ENCODE measurements around the gene ATAD3A.
"Not testable (repeated sequence)": the region's sequence is repeated elsewhere in the genome, so short reads cannot be mapped to it uniquely, and the experiment has no call there.

ATAD3A gene

DNA sequence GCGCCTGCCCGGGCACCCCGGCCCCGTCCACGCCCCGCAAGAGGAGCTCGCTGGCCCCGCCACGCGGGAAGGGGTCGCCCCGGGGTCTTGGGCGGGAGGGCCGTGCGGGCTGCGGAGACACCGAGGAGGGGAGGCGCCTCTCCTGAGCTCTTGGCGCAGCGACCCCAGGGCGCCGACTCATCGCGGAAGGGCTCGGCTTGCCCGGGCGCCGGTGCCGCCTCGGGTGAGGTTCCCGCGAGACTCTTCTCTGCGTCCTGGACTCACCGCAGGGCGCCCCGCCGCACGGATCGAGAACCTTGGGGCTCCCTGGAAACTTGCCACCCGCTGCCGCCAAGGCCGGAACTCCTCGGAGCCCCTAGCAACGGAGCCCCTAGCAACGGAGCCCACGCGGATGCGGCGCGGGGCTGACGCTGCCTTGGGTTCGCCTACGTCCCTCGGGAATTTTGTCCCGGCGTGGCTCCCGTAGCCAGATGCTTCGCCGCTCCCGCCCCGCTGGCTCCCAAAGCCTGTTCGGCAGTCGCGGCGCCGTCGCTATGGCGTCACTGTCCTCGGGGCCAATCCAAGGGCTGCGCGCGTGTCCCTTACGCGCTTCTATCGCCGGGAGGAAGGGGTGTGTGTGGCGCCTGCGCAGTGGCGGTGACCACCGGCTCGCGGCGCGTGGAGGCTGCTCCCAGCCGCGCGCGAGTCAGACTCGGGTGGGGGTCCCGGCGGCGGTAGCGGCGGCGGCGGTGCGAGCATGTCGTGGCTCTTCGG is at the start of gene ATAD3A:
Gene ATAD3A (plus strand): TSS at position 630 of the 753 bp plus-strand sequence. CDS start 107 bp downstream, at position 737.
- DNase-seq (ENCODE audit: low read depth, low spot score): peak; percentile 95

DNA sequence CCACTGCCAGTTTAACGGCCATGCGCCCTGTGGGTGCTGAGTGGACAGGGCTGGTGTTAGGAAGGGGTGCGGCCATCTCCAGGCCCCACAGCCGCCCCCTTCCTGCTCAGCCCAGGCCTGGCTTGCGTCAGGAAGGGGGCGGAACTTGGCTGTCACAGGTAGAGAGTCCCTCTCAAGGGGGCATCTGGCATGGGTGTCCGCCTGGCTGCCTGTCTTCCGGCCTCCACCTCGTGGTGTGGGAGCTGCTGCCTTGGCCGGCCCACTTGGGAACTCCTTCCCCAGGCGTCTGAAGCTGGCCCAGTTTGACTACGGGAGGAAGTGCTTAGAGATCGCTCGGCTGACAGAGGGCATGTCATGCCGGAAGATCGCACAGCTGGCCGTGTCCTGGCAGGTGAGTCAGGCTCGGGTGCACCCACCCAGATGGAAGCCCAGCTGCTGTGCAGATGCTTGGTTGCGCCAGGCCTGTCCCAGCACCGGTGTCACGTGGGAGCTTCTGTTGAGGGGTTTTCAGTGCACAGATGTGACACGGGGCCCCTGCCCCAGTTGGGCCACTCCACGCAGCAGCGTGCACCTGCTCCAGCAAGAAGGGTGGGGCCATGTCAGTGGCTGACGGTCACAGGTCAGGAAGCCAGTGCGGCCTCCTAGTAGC is 49.5 kb upstream of the ATAD3A start:
- DNase-seq (ENCODE audit: low read depth, low spot score): no peak

DNA sequence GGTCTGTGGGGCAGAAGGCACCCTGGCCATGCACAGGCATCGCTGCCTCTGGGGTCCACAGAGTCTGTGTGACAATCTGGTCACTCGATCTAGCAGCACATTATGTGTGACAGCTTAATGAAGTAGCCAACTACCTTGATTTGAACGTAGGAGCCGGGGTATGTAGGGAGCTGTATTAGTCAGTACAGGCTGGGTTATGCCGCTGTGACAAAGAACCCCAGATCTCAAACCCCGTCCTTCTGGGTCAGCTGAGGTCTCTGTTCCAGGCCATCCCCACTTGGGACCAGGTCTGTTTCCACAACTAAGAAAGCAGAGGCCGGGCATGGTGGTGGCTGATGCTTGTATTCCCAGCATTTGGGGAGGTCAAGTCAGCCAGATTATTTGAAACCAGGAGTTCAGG is 48.6 kb upstream of the ATAD3A start:
- no peak for DNase-seq (ENCODE audit: low read depth, low spot score)

DNA sequence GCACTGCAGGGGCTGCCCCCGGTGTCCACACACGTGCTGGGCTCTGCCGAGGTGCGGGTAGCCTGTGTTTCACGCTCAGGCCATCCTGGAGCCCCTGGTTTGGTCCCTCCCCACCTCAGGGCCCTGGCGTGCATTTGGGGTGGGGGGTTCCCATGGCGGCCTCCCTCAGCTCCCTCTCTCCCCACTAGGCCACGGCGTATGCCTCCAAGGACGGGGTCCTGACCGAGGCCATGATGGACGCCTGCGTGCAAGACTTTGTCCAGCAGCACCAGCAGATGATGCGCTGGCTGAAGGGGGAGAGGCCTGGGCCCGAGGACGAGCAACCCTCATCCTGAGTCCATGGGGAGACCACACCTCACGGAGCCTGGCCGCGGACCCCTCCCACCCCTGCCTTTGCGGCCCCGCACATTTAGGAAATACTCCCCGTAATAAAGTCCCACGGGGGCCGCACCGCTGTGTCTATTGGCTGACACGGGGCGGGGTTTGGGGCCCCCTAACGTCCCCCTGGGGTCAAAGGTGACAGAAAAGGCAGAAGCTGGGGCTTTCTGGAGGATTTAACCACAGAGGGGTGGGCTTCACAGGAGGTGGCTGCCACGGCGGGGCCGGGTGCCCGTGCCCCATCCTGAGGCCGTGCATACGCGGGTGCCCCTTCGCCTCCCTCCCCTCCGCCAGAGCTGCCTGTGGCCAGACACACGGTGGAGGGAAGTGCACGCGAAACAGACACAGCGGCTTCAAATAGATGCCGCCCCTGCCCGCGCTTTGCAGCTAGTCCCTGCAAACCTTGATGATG is 43.6 kb upstream of the ATAD3A start:
- not testable (repeated sequence) for DNase-seq (ENCODE audit: low read depth, low spot score)

DNA sequence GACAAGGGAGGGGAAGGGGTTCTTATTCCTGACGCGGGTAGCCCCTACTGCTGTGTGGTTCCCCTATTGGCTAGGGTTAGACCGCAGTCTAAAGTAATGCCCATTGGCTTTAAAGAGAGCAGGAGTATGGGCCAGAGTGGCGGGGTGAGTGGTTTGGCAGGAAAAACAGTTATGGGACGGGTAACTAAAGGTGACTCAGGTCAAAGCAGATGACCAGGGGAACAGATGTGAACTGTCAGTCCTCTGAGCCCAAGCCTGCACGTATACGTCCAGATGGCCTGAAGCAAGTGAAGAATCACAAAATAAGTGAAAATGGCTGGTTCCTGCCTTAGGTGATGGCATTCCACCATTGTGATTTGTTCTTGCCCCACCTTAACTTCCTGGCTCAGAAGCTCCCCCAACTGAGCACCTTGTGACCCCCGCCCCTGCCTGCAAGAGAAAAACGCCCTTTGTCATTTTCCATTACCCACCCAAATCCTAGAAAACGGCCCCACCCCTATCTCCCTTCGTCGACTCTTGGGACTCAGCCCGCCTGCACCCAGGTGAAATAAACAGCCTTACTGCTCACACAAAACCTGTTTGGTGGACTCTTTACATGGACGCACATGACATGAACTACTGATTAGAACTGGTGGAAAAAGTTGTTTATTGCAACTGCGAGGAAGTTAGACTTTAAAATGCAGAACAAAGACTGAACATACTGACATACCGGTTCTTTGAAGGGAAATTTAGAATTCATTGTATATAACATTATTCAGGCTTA is 41.2 kb upstream of the ATAD3A start:
- no peak for DNase-seq (ENCODE audit: low read depth, low spot score)

DNA sequence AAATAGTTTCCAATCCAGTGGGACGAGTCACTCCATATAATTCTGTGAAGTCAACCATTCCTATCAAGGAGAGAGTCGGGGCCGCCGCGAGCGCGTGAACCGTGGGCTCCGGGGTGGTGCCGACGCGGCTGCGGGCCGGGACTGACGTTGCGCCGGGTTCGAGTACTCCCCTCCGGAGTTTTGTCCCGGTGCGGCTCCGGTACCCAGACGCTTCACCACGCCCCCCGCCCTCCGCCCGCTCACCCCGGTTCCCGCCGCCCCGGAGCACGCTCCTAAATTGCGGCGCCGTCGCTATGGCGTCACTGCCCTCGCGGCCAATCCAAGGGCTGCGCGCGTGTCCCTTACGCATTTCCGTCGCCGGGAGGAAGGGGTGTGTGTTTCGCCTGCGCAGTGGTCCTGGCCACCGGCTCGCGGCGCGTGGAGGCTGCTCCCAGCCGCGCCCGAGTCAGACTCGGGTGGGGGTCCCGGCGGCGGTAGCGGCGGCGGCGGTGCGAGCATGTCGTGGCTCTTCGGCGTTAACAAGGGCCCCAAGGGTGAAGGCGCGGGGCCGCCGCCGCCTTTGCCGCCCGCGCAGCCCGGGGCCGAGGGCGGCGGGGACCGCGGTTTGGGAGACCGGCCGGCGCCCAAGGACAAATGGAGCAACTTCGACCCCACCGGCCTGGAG is 40.4 kb upstream of the ATAD3A start, which contains the start of gene ATAD3B:
Gene ATAD3B (plus strand): TSS at position 377 of the 664 bp plus-strand sequence. CDS start 120 bp downstream, at position 497.
- DNase-seq (ENCODE audit: low read depth, low spot score): peak; percentile 71

DNA sequence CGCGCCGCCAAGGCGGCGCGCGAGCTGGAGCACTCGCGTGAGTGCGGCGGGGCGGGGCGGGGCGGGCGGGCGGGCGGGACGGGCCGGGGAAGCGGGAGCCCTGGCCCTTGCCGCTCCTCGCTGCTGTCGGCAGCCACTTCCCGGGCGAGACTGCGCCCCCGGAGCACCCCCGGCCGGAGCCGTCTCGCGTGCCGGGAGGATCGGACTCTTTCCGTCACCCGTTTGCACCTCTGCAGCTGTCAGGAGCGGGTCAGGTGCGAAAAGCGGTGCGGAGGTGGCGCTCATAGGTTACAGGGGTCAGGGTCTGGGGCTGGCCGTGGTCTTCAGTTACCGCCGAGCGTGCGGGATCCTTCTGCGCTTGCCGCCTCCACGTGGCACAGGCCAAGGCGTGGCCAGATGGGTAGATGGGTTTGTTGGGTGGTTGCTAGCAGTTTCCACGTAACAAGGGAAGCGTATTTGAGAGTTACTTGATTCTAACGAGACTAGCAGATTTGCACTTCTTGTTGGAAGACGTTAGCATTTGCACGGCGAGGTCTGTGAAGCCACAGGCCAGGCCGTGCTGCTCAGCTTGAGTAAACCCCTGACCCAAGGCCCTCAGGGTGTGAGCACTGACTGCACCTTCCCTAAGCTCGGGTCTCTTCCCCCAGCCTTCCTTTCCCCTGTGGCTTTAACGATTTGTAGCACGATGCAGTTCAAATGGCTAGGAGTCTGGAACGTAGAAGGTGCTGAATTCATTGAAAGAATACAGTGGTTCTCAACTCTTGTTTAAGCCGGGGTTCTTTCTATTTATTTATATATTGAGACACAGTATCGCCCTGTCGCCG is 39.7 kb upstream of the ATAD3A start:
- DNase-seq (ENCODE audit: low read depth, low spot score): not testable (repeated sequence)

DNA sequence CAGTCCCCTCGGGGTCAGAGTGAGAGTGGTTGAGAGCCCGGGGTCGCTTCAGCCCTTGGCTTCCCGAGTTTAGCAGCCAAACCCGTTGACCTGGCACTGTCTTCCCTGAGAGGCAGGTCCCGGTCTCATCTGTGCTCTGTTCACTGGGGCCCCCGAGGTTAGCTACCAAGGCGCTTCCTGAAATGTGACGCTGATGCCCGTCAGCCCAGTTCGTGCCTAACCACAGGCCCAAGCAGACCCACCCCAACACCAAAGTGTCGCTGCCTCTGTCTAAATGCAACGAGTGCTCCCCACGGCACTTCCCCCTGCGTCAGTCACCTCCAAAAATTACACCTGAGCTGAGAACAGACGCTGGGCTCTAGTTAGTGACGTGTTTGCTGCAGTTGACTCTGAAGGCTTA is 36.0 kb upstream of the ATAD3A start:
- not testable (repeated sequence) for DNase-seq (ENCODE audit: low read depth, low spot score)

DNA sequence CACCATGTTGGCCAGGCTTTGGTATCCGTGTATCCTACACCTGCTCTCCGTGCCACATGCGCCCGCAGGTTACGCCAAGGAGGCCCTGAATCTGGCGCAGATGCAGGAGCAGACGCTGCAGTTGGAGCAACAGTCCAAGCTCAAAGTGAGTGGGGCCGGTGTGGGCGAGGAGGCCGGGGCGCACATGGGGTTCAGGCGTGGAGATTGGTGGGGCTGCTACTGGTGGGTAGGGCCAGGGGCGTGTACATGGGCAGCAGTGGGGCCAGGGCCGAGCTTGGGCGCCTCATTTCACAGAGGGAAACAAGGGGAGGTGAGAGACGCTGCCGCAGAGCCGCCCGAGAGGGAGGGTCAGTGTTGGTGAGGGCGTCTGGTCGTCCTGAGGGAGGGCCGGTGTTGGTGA is 34.8 kb upstream of the ATAD3A start:
- no peak for DNase-seq (ENCODE audit: low read depth, low spot score)

DNA sequence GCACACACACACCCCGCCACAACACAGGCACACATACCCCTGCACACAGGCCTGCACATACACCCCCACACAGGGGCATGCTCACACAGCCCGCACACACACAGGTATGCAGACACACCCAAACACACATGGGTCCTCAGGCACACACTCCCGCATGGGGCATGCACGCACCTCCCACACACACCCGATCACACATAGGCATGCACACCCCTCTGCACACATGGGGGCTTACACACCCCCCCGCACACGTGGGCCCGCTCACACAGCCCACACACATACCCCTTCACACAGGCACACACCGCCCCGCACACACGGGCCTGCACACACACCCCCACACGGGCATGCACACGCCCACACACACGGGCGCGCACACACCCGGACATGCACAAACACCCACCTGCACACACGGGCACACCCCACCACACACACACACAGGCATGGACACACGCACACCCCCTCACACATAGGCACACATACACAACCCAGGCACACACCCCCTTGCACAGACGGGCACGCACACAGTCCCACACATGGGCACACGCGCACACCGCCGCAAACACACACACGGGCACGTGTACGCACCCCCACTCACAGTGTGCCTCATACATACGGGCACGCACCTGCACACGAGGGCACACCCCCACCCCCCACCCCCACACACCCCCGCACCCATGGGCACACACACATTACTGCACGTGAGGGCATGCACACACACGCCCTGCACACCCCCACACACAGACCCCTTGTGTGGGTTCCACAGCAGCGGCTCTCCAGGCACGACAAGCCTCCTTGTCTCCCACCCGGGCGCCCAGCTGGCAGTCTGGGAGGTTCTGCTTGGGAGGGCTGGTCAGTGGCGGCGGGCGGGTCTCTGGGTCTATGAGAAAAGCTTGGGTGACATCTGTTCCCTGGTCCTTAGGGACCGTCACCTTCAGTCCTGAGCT is 32.1 kb upstream of the ATAD3A start:
- DNase-seq (ENCODE audit: low read depth, low spot score): no peak

DNA sequence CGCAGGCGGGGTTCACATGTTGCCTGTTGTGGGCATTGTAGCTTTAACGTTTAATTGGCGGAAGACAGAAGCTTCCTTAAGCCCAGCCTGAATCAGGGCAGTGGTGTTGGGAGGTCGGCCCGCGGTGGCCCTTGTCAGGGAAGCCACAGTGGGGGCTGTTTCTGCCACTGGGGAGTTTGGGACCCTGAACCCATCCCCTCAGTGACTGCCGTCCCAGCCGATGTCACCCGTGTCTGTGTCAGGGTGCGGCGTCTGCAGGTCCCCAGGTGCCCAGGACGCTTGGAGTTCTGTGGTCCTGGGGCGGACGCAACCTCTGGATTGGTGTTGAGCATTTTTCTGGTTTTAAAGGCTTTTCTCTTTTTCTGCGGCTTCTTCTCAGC is 31.5 kb upstream of the ATAD3A start:
- not testable (repeated sequence) for DNase-seq (ENCODE audit: low read depth, low spot score)

DNA sequence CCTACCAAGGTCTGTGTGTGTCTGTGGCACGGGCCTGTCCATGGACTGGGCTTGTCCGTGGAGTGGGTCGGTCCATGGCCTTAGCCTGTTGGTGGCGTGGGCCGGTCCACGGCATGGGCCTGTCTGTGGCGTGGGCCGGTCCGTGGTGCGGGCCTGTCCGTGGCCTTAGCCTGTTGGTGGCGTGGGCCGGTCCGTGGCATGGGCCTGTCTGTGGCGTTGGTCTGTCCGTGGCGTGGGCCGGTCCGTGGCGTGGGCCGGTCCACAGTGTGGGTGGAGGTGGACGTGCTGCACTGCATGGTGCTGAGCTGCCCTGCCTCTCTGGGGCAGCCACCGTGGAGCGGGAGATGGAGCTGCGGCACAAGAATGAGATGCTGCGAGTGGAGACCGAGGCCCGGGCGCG is 30.2 kb upstream of the ATAD3A start:
- not testable (repeated sequence) for DNase-seq (ENCODE audit: low read depth, low spot score)

DNA sequence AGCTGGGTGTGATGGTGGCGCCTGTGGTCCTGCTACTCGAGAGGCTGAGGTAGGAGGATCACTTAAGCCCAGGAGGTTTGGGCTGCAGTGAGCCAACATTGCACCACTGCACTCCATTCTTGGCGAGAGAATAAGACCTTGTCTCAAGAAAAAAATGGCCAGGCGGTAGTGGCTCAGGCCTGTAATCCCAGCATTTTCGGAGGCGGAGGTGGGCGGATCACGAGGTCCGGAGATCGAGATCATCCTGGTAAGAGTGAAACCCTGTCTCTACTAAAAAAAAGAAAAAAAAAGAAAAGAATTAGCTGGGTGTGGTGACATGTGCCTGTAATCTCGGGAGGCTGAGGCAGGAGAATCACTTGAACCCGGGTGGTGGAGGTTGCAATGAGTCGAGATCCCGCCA is 29.1 kb upstream of the ATAD3A start:
- DNase-seq (ENCODE audit: low read depth, low spot score): no peak

DNA sequence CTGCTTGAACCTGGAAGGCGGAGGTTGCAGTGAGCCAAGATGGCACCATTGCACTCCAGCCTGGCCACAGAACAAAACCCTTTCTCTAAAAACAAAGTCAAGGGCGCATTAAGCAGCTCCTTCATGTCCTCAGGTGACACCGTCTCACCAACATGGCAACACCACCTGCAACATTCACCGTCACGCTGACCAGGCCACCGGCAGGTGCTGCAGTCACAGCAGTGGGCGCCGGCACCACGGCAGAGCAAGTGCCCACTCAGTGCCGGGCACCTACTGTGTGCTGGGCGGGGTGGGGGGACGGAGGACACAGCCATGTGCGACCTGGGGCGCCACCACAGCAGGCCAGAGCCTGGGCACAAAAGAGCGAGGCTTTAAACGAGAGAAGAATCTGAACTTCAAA is 28.2 kb upstream of the ATAD3A start:
- DNase-seq (ENCODE audit: low read depth, low spot score): no peak

DNA sequence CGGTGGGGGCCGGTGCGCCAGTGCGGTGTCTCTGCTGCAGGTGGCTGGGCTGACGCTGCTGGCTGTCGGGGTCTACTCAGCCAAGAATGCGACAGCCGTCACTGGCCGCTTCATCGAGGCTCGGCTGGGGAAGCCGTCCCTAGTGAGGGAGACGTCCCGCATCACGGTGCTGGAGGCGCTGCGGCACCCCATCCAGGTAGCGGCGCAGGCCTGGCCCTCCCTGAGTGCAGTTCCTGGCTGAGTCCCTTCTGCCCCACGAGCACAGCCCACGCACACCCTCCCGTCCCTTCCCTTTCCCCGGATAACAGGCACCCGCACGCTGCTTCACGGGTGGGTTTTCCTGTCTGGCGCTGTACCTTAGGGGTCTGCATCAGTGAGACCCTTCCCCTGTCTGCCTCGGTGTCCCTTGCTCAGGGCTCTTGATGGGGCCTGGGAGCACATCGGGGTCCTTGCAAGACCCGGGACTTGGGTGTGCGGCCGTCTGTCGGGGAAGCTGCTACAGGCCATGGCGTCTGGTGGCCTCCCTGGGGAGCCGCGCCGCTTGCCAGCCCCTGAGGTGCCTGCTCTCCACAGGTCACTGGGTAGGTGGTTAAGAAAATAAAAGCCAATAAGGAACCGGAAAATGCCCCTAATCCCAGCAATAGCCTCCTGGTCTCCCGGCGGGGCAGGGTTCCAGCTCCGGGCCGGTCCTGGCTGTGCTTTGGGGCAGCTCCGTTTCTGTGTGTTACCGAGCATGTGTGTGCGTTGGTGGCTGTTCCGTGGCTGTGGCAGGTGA is 26.8 kb upstream of the ATAD3A start:
- DNase-seq (ENCODE audit: low read depth, low spot score): not testable (repeated sequence)

DNA sequence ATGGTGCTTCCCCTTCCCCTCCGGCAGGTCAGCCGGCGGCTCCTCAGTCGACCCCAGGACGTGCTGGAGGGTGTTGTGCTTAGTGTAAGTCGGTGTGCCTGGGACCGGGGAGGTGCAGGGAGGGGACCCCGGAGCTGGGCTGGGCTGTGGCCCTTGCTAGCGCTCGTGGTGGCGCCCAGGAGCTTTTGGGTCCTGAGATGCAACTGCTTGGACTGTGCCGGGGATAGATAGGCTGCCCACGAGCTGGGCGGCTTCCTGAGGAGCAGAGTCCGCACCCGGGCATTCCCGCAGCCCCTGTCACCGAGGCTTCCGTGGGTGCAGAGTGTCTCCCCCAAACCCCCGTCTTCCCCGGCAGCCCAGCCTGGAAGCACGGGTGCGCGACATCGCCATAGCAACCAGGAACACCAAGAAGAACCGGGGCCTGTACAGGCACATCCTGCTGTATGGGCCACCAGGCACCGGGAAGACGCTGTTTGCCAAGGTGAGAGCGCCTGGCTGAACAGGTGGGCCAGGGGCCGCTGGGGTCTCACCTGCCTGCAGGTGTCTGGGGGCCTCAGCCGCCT is 26.1 kb upstream of the ATAD3A start:
- DNase-seq (ENCODE audit: low read depth, low spot score): not testable (repeated sequence)

DNA sequence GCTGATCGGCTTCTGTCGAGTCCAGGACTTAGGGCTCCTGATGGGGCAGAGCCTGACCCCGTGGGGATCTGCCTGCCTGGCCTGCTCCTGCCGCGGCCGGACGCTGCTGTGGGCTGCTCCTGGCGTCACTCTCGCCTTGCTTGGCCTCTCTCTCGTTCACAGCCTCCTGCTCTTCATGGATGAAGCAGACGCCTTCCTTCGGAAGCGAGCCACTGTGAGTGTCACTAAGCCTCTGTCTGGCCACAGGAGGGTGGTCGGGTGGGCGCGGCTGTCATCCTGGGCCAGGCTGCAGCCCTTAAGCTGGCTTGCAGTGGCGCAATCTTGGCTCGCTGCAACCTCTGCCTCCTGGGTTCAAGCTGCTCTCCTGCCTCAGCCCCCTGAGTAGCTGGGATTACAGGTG is 24.3 kb upstream of the ATAD3A start:
- no peak for DNase-seq (ENCODE audit: low read depth, low spot score)

DNA sequence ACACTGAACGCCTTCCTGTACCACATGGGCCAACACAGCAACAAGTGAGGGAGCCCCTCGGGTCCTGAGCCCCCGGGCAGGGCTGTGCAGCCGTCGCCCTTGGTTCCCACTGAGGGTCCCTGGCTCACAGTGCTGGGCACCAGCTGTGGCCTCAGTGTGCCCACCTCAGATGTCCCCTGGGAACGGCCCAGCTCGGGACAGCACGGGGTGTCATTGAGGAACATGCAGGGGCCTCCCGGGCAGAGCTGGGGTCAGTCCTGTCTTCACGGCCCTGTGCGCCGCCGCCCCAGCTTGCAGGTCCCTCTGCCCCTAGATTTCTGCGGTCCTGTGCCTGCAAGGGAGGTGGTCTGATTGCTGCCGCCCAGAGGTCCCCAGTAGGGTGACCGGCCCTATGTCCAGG is 22.7 kb upstream of the ATAD3A start:
- DNase-seq (ENCODE audit: low read depth, low spot score): no peak
